Loucy (cell line): ENCODE data around the gene GHITM.

ENCODE experiments used
- CTCF ChIP-seq: fragments of 200-600 bp; sonication (generic); conservative IDR thresholded peaks from 2 replicates; pipeline ENCODE4 v1.5.1; 2014; ENCODE audit warnings: mild to moderate bottlenecking, antibody characterized with exemption, low read length
- EZH2phosphoT487 ChIP-seq: fragments of 200-600 bp; IDR thresholded peaks from 2 replicates; pipeline ENCODE4 v1.6.1; 2018; ENCODE audit warnings: antibody characterized with exemption, mild to moderate bottlenecking, moderate library complexity, borderline replicate concordance

- TF ChIP-seq CTCF = no peak
- TF ChIP-seq EZH2phosphoT487 = no peak
These were observed 3.5 kb upstream of the GHITM start for GRCh38 chr10:84135836-84136235.
